DOHH2 (cell line): ENCODE results near the gene PATJ.

Experiments used
- H3F3A ChIP-seq: fragments of 200-600 bp; sonication (generic), shearing (Covaris generic); 2 replicates; pipeline ENCODE4 v1.6.0; 2016; ENCODE audit warnings: antibody characterized with exemption, mild to moderate bottlenecking; ENCODE audit not compliant: control insufficient read depth, insufficient read depth
- H3K27ac ChIP-seq: fragments of 200-600 bp; sonication (generic); 2 replicates; pipeline ENCODE4 v1.5.1; 2014; ENCODE audit warnings: low read depth, mild to moderate bottlenecking, low read length, moderate library complexity
- H3K27me3 ChIP-seq: fragments of 200-600 bp; sonication (generic); 2 replicates; pipeline ENCODE4 v1.6.1; 2014; ENCODE audit warnings: mild to moderate bottlenecking, low read length, mixed read lengths; ENCODE audit not compliant: control insufficient read depth
- H3K36me3 ChIP-seq: fragments of 200-600 bp; sonication (generic); 2 replicates; pipeline ENCODE4 v1.6.1; 2014; ENCODE audit warnings: mild to moderate bottlenecking, low read length, moderate library complexity, mixed read lengths; ENCODE audit not compliant: control insufficient read depth
- H3K4me1 ChIP-seq: fragments of 200-600 bp; sonication (generic); 2 replicates; pipeline ENCODE4 v1.6.1; 2014; ENCODE audit warnings: mild to moderate bottlenecking, low read length, mixed read lengths; ENCODE audit not compliant: control insufficient read depth
- H3K4me2 ChIP-seq: fragments of 200-600 bp; sonication (generic); 2 replicates; pipeline ENCODE4 v1.6.0; 2014; ENCODE audit warnings: mild to moderate bottlenecking, low read length, moderate library complexity
- H3K4me3 ChIP-seq: fragments of 200-600 bp; sonication (generic); 2 replicates; pipeline ENCODE4 v1.5.1; 2014; ENCODE audit warnings: mild to moderate bottlenecking, low read length, mixed read lengths
- H3K79me2 ChIP-seq: fragments of 200-600 bp; sonication (generic); 2 replicates; pipeline ENCODE4 v1.6.1; 2014; ENCODE audit warnings: mild to moderate bottlenecking, low read length, mixed read lengths; ENCODE audit not compliant: control insufficient read depth
- H3K9me2 ChIP-seq: fragments of 200-600 bp; sonication (generic); replicated peaks from 2 replicates; pipeline ENCODE4 v1.6.1; 2014; ENCODE audit warnings: mild to moderate bottlenecking, low read length, mixed read lengths; ENCODE audit not compliant: control insufficient read depth
- H3K9me3 ChIP-seq: fragments of 200-600 bp; sonication (generic); 2 replicates; pipeline ENCODE4 v1.6.1; 2014; ENCODE audit warnings: antibody characterized with exemption, low read length, mixed read lengths; ENCODE audit not compliant: control insufficient read depth, insufficient read depth
- H4K20me1 ChIP-seq: fragments of 200-600 bp; sonication (generic); 2 replicates; pipeline ENCODE4 v1.6.0; 2014; ENCODE audit warnings: low read depth, mild to moderate bottlenecking, antibody characterized with exemption, low read length, moderate library complexity; ENCODE audit not compliant: control insufficient read depth, insufficient read depth
- CTCF ChIP-seq: fragments of 200-600 bp; sonication (generic); IDR thresholded peaks from one replicate; pipeline ENCODE4 v1.5.1; 2014; ENCODE audit warnings: antibody characterized with exemption, mild to moderate bottlenecking, low read depth, low read length; ENCODE audit not compliant: poor library complexity, severe bottlenecking
- EZH2phosphoT487 ChIP-seq: fragments of 200-600 bp; sonication (generic); IDR thresholded peaks from 2 replicates; pipeline ENCODE4 v1.6.1; 2017; ENCODE audit warnings: borderline replicate concordance, mild to moderate bottlenecking, antibody characterized with exemption, low read length, moderate library complexity, mixed read lengths

Gene PATJ

DNA sequence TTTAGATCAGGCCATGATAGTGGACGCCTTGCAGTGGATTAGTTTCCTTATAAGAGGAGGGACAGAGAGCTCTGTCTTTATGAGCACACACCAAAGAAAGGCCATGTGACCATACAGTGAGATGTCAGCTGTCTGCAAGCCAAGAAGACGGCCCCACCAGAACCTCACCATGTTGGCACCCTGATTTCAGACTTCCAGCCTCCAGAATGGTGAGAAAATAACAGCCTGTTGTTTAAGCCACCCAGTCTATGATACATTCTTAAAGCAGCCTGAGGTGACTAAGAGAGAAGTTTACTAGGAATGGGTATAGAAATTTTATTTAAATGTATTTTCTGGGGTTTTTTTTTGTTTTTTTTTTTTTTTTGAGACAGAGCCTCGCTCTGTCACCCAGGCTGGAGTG, 481.9 kb downstream of the PATJ start:
- no peak for TF ChIP-seq EZH2phosphoT487
- TF ChIP-seq CTCF: no peak
- H3K27me3 ChIP-seq: no peaks in the 10 kb centered on the region
- H3F3A ChIP-seq: no peaks in the 10 kb centered on the region
- no peaks in the 10 kb centered on the region for H3K9me2 ChIP-seq
- no peaks in the 10 kb centered on the region for H4K20me1 ChIP-seq
- H3K4me1 ChIP-seq: no peaks in the 10 kb centered on the region
- no peaks in the 10 kb centered on the region for H3K79me2 ChIP-seq
- no peak overlapping the region for H3K27ac ChIP-seq
- H3K4me3 ChIP-seq: no peak overlapping the region
- no peak overlapping the region for H3K4me2 ChIP-seq
- H3K36me3 ChIP-seq: no peaks in the 10 kb centered on the region
- H3K9me3 ChIP-seq: no peaks in the 10 kb centered on the region

- Histone ChIP-seq H3K79me2 (no peaks in the 10 kb centered on the region), H3K9me3 (no peaks in the 10 kb centered on the region), H3F3A (no peaks in the 10 kb centered on the region), H3K36me3 (no peaks in the 10 kb centered on the region), H3K27me3 (no peaks in the 10 kb centered on the region), H3K4me3 (no peak overlapping the region), H3K4me2 (no peak overlapping the region), H3K4me1 (no peaks in the 10 kb centered on the region), H4K20me1 (no peaks in the 10 kb centered on the region), H3K27ac (no peak overlapping the region), H3K9me2 (no peaks in the 10 kb centered on the region)
- TF ChIP-seq EZH2phosphoT487 (no peak), CTCF (no peak)
Observed at GRCh38 chr1:62227496-62227895, 485.2 kb downstream of the PATJ start.
